ENCODE data around the gene RPS16. TPM values are rescaled to one million over a fixed set of nuclear protein-coding genes. Genes with fewer than 3 reads are reported as not detected.

Gene RPS16
- total and polyA plus RNA-seq, 2 of the 13 experiments (the other 11 are each of a cell fraction or from before 2014, with no cell fraction given): 488 to 2,583 TPM

GRCh38 chr19:39435499-39436349, at the start of gene RPS16 (continued):
- peak; percentile 95 for TF ChIP-seq ZNF687 (CRISPR knock-in tag; IDR thresholded peaks at IDR 0.05)
- peak; percentile 100 for TF ChIP-seq YEATS2 (CRISPR knock-in tag; IDR thresholded peaks at IDR 0.05; ENCODE audit: borderline replicate concordance)
- TF ChIP-seq BRD4 (CRISPR knock-in tag; IDR thresholded peaks at IDR 0.05): no peak
- TF ChIP-seq MTF2 (CRISPR knock-in tag; IDR thresholded peaks at IDR 0.05; ENCODE audit: borderline replicate concordance): no peak
- 0 out of 2 replicates have a peak, but pooled peaks have one; percentile 21 for TF ChIP-seq ZFP1 (CRISPR knock-in tag; IDR thresholded peaks at IDR 0.05)
- no peak for TF ChIP-seq FOXM1 (CRISPR knock-in tag; IDR thresholded peaks at IDR 0.05)
- TF ChIP-seq MED8 (CRISPR knock-in tag; IDR thresholded peaks at IDR 0.05; ENCODE audit: insufficient replicate concordance): peak; percentile 68
- peak; percentile 99 for TF ChIP-seq GABPB1 (CRISPR knock-in tag; IDR thresholded peaks at IDR 0.05)
- TF ChIP-seq YEATS4 (CRISPR knock-in tag; IDR thresholded peaks at IDR 0.05; ENCODE audit: borderline replicate concordance): peak; percentile 96
- peak; percentile 84; the same call in 1 of the 2 replicates for TF ChIP-seq REL (CRISPR knock-in tag; conservative IDR thresholded peaks at IDR 0.05)
- TF ChIP-seq ZNF841 (CRISPR knock-in tag; IDR thresholded peaks at IDR 0.05; ENCODE audit: borderline replicate concordance): peak; percentile 69; the same call in 1 of the 2 replicates
- peak; percentile 84 for TF ChIP-seq GTF2F1 (IDR thresholded peaks at IDR 0.05; ENCODE audit: low read length)
- peak; percentile 86 for TF ChIP-seq ZBTB44 (CRISPR knock-in tag; IDR thresholded peaks at IDR 0.05)
- TF ChIP-seq LRRFIP1 (CRISPR knock-in tag; conservative IDR thresholded peaks at IDR 0.05): no peak
- TF ChIP-seq ZBTB7A (CRISPR knock-in tag; IDR thresholded peaks at IDR 0.05): peak; percentile 41; the same call in 1 of the 2 replicates
- no peak for TF ChIP-seq TEAD2 (CRISPR knock-in tag; IDR thresholded peaks at IDR 0.05)
- TF ChIP-seq ZNF143 (CRISPR knock-in tag; IDR thresholded peaks at IDR 0.05): peak; percentile 57
- TF ChIP-seq ZNF496 (CRISPR knock-in tag; IDR thresholded peaks at IDR 0.05; ENCODE audit: insufficient replicate concordance): no peak
- TF ChIP-seq HNRNPLL (IDR thresholded peaks at IDR 0.05; ENCODE audit: low read depth, low read length, poor library complexity, severe bottlenecking): peak; percentile 79
- TF ChIP-seq CBX1 (IDR thresholded peaks at IDR 0.05; ENCODE audit: low read depth): peak; percentile 49

Measured in HepG2 (cell line).